NCI-H1105 treated with DMSO at 0.1 percent for 48 hours (cell line): Measurements from ENCODE around the gene CEP72.
"Not testable (repeated sequence)": the region's sequence is repeated elsewhere in the genome, so short reads cannot be mapped to it uniquely, and the experiment has no call there.

Source experiments
- DNase-seq: peaks from one replicate; lab custom pipeline; 2025; lab: John Stamatoyannopoulos, UW

Gene CEP72

DNA sequence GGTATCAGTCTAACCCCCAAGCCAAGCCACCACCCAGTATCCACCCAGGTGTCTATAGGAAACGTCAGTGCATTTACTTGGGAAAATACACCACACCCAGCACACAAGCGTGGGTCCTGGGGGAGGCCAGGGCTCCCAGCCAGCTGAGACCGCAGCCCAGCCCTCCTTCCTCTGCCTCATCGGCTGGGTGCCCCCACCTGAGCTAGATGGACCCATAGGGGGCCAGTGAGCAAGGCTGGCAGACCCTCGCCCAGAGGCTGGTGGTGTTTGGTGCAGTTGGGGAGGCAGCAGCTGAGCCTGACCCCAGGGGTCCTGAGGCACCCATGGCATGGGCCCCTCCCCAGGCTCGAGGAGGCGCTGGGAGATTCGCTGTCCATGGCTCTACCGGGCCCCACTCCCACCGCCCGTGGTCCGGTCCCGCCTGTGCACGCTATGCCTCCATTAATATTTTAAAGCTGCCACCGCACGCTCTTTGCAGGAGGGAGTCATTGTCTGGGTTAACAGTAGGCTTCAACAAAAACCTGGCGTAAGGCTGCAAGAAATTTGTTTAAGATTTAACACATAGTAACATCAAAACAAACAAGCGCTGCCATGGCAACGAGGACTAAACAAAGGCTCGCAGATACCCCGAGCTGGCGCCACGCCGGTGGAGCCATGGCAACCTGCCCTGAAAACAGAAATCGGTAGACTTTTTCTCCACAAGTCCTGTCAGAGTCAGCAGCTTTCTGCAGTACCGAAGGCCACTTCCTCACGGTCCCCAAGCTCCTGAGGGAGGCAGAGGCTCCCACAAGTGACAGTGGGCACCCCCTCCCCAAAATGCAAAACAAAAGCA, 60.4 kb downstream of the CEP72 start:
- DNase-seq: peak; percentile 92

GRCh38 chr5:673161-673830, 61.2 kb downstream of the CEP72 start:
- no peak for DNase-seq

DNA sequence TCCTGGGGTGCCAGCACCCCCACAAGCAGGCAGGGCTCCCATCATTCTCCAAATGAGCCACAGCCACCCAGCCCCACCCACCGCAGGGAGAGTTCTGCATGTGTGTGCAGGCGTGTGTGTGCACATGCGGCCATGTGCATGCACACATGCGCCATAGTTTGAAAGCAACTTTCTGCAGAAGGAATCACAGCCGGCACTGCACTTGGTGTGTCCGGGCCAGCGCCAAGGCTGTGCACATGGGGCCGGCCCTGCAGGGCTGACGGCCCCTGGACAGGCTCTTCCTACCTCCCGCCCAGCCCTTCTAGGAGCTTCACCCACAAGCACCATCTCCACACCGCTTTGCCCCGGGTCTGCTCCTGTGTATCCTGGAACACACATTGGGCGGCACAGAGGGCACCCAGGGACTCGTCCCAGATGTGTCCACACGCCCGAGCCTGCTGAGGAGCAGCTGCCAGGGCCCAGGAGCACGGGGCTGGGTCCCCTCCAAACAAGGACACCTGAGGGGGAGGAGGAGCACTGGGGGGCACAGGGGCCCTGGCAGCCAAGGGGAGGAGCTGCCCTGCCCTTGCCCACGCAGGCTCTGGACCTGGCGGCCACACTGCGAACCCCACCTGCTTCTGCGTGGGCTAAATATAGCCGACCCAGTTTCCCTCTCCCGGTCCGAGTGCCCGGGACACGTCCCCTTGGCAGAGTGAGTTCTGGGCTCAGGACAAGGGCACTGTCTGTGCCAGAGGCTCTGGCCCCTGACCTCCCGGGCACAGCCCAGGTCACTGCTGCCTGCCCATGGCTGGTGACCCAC, 61.9 kb downstream of the CEP72 start:
- no peak for DNase-seq

GRCh38 chr5:674630-675011, 62.5 kb downstream of the CEP72 start:
- DNase-seq: no peak

- no peak for DNase-seq
Measured at GRCh38 chr5:675111-675870, 63.2 kb downstream of the CEP72 start.

GRCh38 chr5:675871-676698, 63.9 kb downstream of the CEP72 start:
- DNase-seq: no peak

DNA sequence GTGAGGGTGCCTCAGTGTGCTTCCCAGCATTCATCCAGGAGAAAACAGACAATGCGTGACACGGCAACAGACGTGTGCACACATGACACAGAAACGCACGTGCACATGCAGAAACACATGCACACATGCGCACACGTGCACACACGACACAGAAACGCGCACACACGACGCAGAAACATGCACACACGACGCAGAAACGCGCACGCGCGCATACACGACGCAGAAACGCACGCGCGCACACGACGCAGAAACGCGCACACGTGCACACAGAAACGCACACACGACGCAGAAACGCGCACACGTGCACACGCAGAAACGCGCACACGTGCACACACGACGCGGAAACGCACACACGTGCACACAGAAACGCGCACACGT, 64.5 kb downstream of the CEP72 start:
- no peak for DNase-seq

DNA sequence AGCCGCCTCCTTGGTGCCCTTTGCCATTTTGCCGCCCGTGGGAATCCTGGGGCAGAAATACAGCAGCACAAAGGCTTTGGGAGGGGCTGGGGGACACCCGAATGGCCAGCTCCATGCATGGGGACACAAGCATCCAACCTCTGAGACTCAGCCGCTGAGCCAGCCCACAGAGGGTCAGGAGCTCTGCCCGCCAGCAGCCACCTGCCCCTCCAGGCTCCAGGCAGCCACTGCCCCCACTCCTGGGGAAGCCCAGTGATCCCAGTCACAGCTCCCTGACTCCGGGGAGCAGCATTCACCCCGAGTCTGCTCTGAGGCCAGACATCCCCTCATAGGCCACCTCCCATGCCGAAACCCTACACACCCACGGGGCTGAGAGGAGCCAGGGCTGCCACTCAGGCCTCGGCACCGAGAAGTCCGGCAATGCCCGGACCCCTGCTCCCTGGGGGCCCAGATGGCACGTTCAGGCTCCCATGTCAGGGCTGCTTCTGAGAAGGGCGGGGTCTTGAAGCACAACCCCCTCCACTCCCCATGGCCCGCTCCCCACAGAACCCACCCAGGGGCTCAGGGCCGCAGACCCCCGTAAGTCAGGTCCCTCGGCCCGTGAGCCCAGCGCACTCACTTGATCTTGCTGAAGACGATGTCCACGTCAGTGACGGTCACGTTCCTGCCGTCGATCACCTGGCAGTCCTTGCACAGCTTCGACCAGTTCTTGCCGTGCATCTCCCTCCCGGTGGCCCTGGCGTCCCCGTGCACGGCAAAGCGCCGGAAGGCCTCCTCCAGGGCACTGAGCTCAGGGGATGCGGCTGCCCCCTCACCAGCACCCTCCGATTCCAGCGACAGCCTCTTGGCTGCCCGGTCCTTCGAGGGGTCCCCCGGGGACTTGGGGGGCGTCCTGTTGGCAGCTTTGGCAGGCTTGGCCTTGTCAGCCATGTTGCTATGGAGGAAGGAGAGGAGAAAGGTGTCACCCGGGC, 65.3 kb downstream of the CEP72 start:
- DNase-seq: no peak

GRCh38 chr5:678521-678920, 66.4 kb downstream of the CEP72 start:
- DNase-seq: not testable (repeated sequence)

GRCh38 chr5:679166-679895, 67.2 kb downstream of the CEP72 start:
- not testable (repeated sequence) for DNase-seq

DNA sequence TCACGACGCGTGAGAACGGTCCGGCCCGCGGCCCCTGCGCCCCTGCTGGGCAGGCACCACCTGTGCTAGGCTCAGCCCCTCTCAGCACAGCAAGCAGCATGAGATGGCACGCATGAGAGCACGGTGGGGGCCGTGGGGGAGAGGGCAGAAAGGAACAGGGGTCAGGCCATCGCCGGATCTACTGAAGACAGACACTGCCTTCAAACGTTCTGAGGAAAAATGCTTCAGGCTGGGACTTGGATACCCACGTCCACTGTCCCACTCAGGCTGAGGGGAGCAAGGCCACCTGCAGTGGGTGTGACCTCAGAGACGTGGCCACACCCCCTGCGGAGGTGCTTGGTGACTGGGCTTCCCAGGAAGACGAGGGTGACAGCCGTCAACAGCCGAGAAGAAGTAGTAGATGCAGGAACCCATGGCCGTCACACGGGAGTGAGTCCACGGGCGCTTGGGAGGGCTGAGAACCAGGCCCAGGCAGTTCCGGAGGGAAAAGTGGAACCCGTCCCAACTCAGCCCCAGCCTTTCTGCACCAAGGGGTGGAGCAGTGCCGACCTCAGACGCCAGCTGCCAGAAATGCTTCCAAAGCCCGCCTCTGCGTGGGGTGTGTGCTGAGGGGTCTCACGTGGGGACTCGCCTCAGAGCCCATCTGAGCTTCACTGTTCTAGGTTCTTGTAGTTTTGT, 68.1 kb downstream of the CEP72 start:
- not testable (repeated sequence) for DNase-seq

DNA sequence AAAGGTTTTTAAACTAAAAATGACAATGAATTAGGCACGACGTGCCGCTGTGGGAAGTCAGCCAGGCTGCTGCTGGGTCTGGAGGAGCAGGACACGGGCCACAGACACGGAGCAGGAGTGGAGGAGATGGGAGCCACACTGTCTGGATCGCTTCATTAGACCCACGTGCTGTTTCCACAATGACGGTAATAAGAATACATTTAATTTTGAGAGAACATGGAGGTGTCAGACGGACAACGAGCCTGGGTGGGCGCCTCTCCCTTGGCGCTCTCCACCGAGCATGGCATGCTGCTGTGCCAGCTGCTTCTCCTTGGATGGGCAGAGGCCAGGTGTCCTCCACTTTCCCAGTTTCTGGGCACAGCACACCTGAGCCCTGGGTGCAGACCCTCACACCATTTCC, 68.7 kb downstream of the CEP72 start:
- DNase-seq: not testable (repeated sequence)

- not testable (repeated sequence) for DNase-seq
Measured at GRCh38 chr5:681317-682191, 69.4 kb downstream of the CEP72 start.

GRCh38 chr5:682216-682615, 70.1 kb downstream of the CEP72 start:
- not testable (repeated sequence) for DNase-seq

- DNase-seq: not testable (repeated sequence)
Measured at GRCh38 chr5:682651-683358, 70.7 kb downstream of the CEP72 start.

DNA sequence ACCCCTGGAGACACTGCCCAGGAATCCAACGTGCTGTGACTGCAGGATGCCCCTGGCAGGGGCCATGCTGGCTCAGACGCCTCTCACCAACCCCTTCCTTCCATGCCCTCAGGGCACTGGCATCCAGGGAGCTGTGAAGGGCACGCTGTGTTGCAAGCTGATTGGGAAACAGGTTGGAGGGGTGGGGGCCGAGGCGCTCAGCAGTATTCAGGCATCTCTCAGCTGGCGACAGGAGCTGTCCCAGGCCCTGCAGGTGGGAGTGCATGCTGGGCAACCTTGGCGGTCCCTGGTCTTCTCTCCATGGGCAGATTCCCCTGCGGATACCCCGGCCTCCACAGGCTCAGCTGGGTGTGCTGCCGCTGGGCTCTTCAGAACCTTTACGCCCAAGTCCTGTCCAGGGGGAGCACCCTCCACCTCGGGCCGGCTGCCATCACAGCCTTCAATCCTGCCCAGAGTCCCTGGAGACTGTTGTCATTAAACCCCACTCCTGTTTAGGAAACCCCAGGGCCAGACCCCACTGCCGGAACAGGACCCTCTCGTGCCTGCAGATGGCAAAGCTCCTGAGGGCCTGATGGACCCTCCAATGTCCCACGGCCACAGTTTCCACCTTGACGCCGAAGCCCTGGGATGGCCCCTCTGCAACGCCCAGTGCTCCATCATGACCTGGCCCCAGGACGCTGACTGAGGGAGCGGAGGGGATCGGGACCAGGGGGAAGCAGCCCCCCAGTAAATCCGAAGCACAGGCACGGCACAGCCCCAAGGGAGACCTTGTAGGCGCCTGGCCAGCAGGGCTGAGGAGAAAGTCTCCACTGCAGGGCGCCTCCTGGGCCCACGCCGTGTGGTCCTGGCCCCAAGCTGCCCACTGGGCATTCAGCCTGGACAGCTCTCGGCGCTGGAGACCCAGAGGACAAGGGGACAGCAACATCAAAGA, 71.7 kb downstream of the CEP72 start:
- no peak for DNase-seq
